ENCODE results near the gene DNAH17. TPM values are rescaled to one million over a fixed set of nuclear protein-coding genes. Genes with fewer than 3 reads are reported as not detected.

DNAH17 gene
- total and polyA plus RNA-seq, 2 donors (not counting 1 experiment from before 2014, with no cell fraction given), result 0.01 to 0.12 TPM

DNA sequence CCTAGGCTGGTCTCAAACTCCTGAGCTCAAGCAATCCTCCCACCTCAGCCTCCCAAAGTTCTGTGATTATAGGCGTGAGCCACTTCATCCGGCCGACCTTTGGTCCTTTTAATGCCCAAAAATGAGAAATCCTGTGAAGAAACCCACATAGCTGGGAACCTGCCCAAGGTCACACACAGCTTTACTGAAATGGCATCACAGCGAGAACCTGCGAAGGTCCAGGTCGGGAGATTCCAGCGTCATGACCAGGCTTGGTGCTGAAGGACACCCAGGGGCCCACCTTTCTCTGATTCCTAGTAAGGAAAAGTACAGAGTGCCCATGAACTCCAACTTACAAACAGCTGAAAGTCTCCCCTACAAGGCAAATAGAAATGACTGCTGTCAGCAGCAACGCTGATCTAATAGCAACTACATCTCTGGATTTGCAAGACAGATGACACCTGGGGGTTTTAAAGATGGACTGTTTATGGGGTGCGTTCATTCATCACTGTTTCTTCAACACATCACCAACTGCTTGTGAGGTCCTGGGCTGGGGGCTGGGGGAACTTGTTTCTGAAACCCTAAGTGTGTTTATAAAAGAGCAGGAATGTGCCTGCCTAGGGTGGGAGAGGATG lies 24.5 kb upstream of the DNAH17 start:
- ATAC-seq (ENCODE audit: low read depth), result no peak
- H3K27me3 Mint-ChIP-seq, result peaks cover 26% of the 10 kb centered on the region
- H3K27ac Mint-ChIP-seq, result no peak overlapping the region
- Histone ChIP-seq H3K27ac (ENCODE audit: low read length in 2 of 2) (no peak overlapping the region), H4K20me1 (ENCODE audit: control insufficient read depth, insufficient read depth, low read length, poor library complexity, severe bottlenecking) (no peaks in the 10 kb centered on the region), H3K9ac (ENCODE audit: low read length) (no peak overlapping the region), H2AFZ (ENCODE audit: insufficient read depth, low read depth, low read length, poor library complexity, severe bottlenecking) (no peak overlapping the region), H3K4me3 (ENCODE audit: control extremely low read depth in 1 of 5, extremely low read depth in 1 of 5, insufficient read depth in 1 of 5, low read depth in 2 of 5, low read length in 4 of 5) (no peak overlapping the region), H3K4me2 (replicated peaks; ENCODE audit: low read depth, low read length, poor library complexity, severe bottlenecking) (no peak overlapping the region), H3K36me3 (replicated peaks in 1 of 2; ENCODE audit: control extremely low read depth in 1 of 2, control insufficient read depth in 1 of 2, extremely low read depth in 1 of 2, insufficient read depth in 2 of 2, low read length in 1 of 2) (no peaks in the 10 kb centered on the region), H3K27me3 (replicated peaks in 1 of 4; ENCODE audit: control extremely low read depth in 1 of 4, control insufficient read depth in 3 of 4, insufficient read depth in 4 of 4, low read length in 3 of 4) (peaks cover 0 to 6% (median 3%) of the 10 kb centered on the region in 4 experiments), H3K79me2 (ENCODE audit: control insufficient read depth, insufficient read depth, low read length) (no peaks in the 10 kb centered on the region), H3K9me3 (ENCODE audit: control extremely low read depth in 1 of 3, control insufficient read depth in 2 of 3, insufficient read depth in 1 of 3, low read length in 2 of 3) (peaks cover 0 to 9% (median 0%) of the 10 kb centered on the region in 3 donors), H3K4me1 (ENCODE audit: control insufficient read depth in 2 of 2, insufficient read depth in 2 of 2, low read length in 2 of 2) (no peaks in the 10 kb centered on the region)
- 100% methylated on average over 2 of the region's 9 CpGs for WGBS (ENCODE audit: insufficient coverage)
- H3K4me3 Mint-ChIP-seq, result no peak overlapping the region
- H3K4me1 Mint-ChIP-seq, result no peaks in the 10 kb centered on the region
- H3K9me3 Mint-ChIP-seq (ENCODE audit: insufficient read depth), result no peaks in the 10 kb centered on the region
- intact Hi-C loops (cut with micrococcal nuclease), result no loop called here
- CTCF ChIA-PET, result no interaction called here
- POLR2A ChIA-PET, result no interaction called here
- TF ChIP-seq EZH2 (IDR thresholded peaks at IDR 0.05; ENCODE audit: borderline replicate concordance, insufficient read depth, low read depth, low read length, poor library complexity, severe bottlenecking), result no peak
- TF ChIP-seq, protein P1, sequence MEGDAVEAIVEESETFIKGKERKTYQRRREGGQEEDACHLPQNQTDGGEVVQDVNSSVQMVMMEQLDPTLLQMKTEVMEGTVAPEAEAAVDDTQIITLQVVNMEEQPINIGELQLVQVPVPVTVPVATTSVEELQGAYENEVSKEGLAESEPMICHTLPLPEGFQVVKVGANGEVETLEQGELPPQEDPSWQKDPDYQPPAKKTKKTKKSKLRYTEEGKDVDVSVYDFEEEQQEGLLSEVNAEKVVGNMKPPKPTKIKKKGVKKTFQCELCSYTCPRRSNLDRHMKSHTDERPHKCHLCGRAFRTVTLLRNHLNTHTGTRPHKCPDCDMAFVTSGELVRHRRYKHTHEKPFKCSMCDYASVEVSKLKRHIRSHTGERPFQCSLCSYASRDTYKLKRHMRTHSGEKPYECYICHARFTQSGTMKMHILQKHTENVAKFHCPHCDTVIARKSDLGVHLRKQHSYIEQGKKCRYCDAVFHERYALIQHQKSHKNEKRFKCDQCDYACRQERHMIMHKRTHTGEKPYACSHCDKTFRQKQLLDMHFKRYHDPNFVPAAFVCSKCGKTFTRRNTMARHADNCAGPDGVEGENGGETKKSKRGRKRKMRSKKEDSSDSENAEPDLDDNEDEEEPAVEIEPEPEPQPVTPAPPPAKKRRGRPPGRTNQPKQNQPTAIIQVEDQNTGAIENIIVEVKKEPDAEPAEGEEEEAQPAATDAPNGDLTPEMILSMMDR (IDR thresholded peaks at IDR 0.05), result no peak
- DNase-seq, result no peak

DNA sequence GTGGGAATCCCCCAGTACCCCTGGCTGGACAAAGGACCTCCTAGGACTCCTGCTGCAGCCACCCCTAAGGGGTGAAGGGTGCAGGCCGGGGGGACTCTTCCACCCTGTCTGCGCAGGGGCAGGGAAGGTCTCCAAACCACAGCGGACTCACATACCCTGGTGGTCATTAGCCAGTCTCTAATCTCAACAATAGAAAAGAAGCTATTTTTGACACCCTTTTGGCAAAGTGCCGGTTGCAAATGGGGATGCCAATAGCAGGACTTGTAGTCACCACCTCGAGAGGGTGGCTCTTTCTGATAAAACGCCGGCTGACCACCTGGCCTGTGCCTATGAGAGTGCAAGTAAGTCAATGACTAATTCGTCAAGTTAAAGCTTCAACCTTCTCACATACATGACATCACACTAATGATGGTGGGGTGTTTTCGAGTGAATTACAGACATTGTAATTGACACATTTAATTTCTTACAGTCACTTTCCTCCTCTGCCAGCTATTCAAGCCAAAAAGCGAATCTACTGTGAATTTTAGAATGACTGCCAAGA lies 23.1 kb upstream of the DNAH17 start:
- ATAC-seq (ENCODE audit: low read depth), result no peak
- Histone ChIP-seq H3K27me3 (replicated peaks in 1 of 4; ENCODE audit: control extremely low read depth in 1 of 4, control insufficient read depth in 3 of 4, insufficient read depth in 4 of 4, low read length in 3 of 4) (peaks cover 0 to 8% (median 3%) of the 10 kb centered on the region in 4 experiments), H3K4me3 (ENCODE audit: control extremely low read depth in 1 of 5, extremely low read depth in 1 of 5, insufficient read depth in 1 of 5, low read depth in 2 of 5, low read length in 4 of 5) (no peak overlapping the region), H3K4me1 (ENCODE audit: control insufficient read depth in 2 of 2, insufficient read depth in 2 of 2, low read length in 2 of 2) (no peaks in the 10 kb centered on the region), H3K4me2 (replicated peaks; ENCODE audit: low read depth, low read length, poor library complexity, severe bottlenecking) (no peak overlapping the region), H4K20me1 (ENCODE audit: control insufficient read depth, insufficient read depth, low read length, poor library complexity, severe bottlenecking) (no peaks in the 10 kb centered on the region), H2AFZ (ENCODE audit: insufficient read depth, low read depth, low read length, poor library complexity, severe bottlenecking) (no peak overlapping the region), H3K9ac (ENCODE audit: low read length) (no peak overlapping the region), H3K36me3 (replicated peaks in 1 of 2; ENCODE audit: control extremely low read depth in 1 of 2, control insufficient read depth in 1 of 2, extremely low read depth in 1 of 2, insufficient read depth in 2 of 2, low read length in 1 of 2) (no peaks in the 10 kb centered on the region), H3K79me2 (ENCODE audit: control insufficient read depth, insufficient read depth, low read length) (no peaks in the 10 kb centered on the region), H3K27ac (ENCODE audit: low read length in 2 of 2) (no peak overlapping the region), H3K9me3 (ENCODE audit: control extremely low read depth in 1 of 3, control insufficient read depth in 2 of 3, insufficient read depth in 1 of 3, low read length in 2 of 3) (no peaks in the 10 kb centered on the region)
- CTCF ChIA-PET, result interaction anchor here (0.9 kb wide), 1 partner anchor 266 kb away, joined by 3 read pairs; no protein-coding TSS in a partner anchor
- H3K4me3 Mint-ChIP-seq, result no peak overlapping the region
- no peaks in the 10 kb centered on the region for H3K4me1 Mint-ChIP-seq
- DNase-seq, result no peak
- POLR2A ChIA-PET, result no interaction called here
- H3K9me3 Mint-ChIP-seq (ENCODE audit: insufficient read depth), result no peaks in the 10 kb centered on the region
- 94% methylated on average over 4 of the region's 10 CpGs for WGBS (ENCODE audit: insufficient coverage)
- H3K27ac Mint-ChIP-seq, result no peak overlapping the region
- peaks cover 34% of the 10 kb centered on the region for H3K27me3 Mint-ChIP-seq
- no peak for TF ChIP-seq EZH2 (IDR thresholded peaks at IDR 0.05; ENCODE audit: borderline replicate concordance, insufficient read depth, low read depth, low read length, poor library complexity, severe bottlenecking)
- TF ChIP-seq, protein P1 (IDR thresholded peaks at IDR 0.05), result no peak
- intact Hi-C loops (cut with micrococcal nuclease), result no loop called here
